LNCaP clone FGC (cell line): ENCODE measurements around the gene GPBP1.

Experiments used
- DNase-seq: peaks from one replicate; pipeline ENCODE4 v3.0.0-alpha.2; 2011; ENCODE audit warnings: low read depth
- H3K4me3 ChIP-seq: 2 replicates; pipeline ENCODE4 v1.5.1; 2011; ENCODE audit warnings: mild to moderate bottlenecking, low read depth, low read length, control low read depth
- CTCF ChIP-seq: IDR thresholded peaks from 2 replicates; pipeline ENCODE4 v1.5.1; 2012; ENCODE audit warnings: mild to moderate bottlenecking; ENCODE audit not compliant: control insufficient read depth, insufficient read depth; ENCODE audit errors: extremely low read depth

The GPBP1 gene

GRCh38 chr5:57195060-57195459, 21.2 kb downstream of the GPBP1 start:
- H3K4me3 ChIP-seq: no peak overlapping the region
- DNase-seq: no peak
- no peak for TF ChIP-seq CTCF

GRCh38 chr5:57199866-57200265, 26.0 kb downstream of the GPBP1 start:
- no peak overlapping the region for H3K4me3 ChIP-seq
- DNase-seq: no peak
- no peak for TF ChIP-seq CTCF

GRCh38 chr5:57202811-57203210, 29.0 kb downstream of the GPBP1 start:
- DNase-seq: no peak
- no peak for TF ChIP-seq CTCF
- H3K4me3 ChIP-seq: no peak overlapping the region

GRCh38 chr5:57207007-57207653, 33.3 kb downstream of the GPBP1 start:
- H3K4me3 ChIP-seq: no peak overlapping the region
- DNase-seq: no peak
- TF ChIP-seq CTCF: no peak

- DNase-seq: no peak
- TF ChIP-seq CTCF: no peak
- H3K4me3 ChIP-seq: no peak overlapping the region
These were observed 33.8 kb downstream of the GPBP1 start for GRCh38 chr5:57207681-57208080.

GRCh38 chr5:57209316-57210040, 35.6 kb downstream of the GPBP1 start:
- peak overlapping the region; percentile 29 for H3K4me3 ChIP-seq
- DNase-seq: peak; percentile 54
- TF ChIP-seq CTCF: no peak
